IMR-90 (cell line): ENCODE measurements around the gene CDNF. TPM values are rescaled to one million over a fixed set of nuclear protein-coding genes. Genes with fewer than 3 reads are reported as not detected.

Experiments
- ATAC-seq: fragments of 200-7000 bp; cut with Tn5 transposase; 2 replicates; pipeline ENCODE4 v1.9.1; 2020; ENCODE audit warnings: low read depth, mild to moderate bottlenecking, moderate library complexity
- BruUV-seq: library from RNA; stranded (reverse); fragments of 400-500 nt; replicated peaks from 2 replicates; lab custom pipeline; 2021; lab: Mats Ljungman, UMichigan
- CTCF ChIA-PET: fragments of 300-600 bp; formaldehyde crosslinking; extraction: SDS; loops from one replicate; lab custom pipeline; 2021; ENCODE audit warnings: antibody characterized with exemption; lab: Yijun Ruan, JAX
- POLR2A ChIA-PET: fragments of 300-600 bp; sonication (Branson Sonifier 250); formaldehyde crosslinking; loops from one replicate; lab custom pipeline; 2022; ENCODE audit warnings: antibody characterized with exemption; ENCODE audit not compliant: unreplicated experiment; lab: Charles Lee
- DNase-seq: peaks from one replicate; pipeline ENCODE4 v3.0.0; 2013
- H2AFZ ChIP-seq: replicated peaks from 2 replicates; pipeline ENCODE3; 2013; ENCODE audit warnings: low read length, mild to moderate bottlenecking; ENCODE audit not compliant: poor library complexity
- H2AK5ac ChIP-seq: 2 replicates; pipeline ENCODE4 v1.6.1; 2013; ENCODE audit warnings: low read depth, low read length, inconsistent platforms
- H2AK9ac ChIP-seq: replicated peaks from 2 replicates; pipeline ENCODE3; 2013; ENCODE audit warnings: mild to moderate bottlenecking, low read depth, low read length, moderate library complexity; ENCODE audit not compliant: poor library complexity
- H2BK120ac ChIP-seq: 2 replicates; pipeline ENCODE4 v1.6.1; 2013; ENCODE audit warnings: low read depth, low read length, inconsistent platforms
- H2BK15ac ChIP-seq: 3 replicates; pipeline ENCODE4 v1.6.1; 2013; ENCODE audit warnings: low read depth, low read length, inconsistent platforms
- H2BK20ac ChIP-seq: 2 replicates; pipeline ENCODE4 v1.6.1; 2013; ENCODE audit warnings: low read depth, mild to moderate bottlenecking, inconsistent platforms, low read length, moderate library complexity
- H2BK5ac ChIP-seq: 2 replicates; pipeline ENCODE4 v1.6.1; 2013; ENCODE audit warnings: mild to moderate bottlenecking, low read depth, low read length, inconsistent platforms; ENCODE audit not compliant: poor library complexity, severe bottlenecking
- H3K14ac ChIP-seq: replicated peaks from 2 replicates; pipeline ENCODE4 v1.6.1; 2013; ENCODE audit warnings: low read depth, low read length, inconsistent platforms
- H3K18ac ChIP-seq: 2 replicates; pipeline ENCODE4 v1.6.1; 2013; ENCODE audit warnings: low read depth, low read length, control low read depth
- H3K23ac ChIP-seq: 2 replicates; pipeline ENCODE4 v1.6.1; 2013; ENCODE audit warnings: low read depth, low read length, inconsistent platforms
- H3K27ac ChIP-seq: 2 replicates; pipeline ENCODE4 v1.5.1; 2013; ENCODE audit warnings: mild to moderate bottlenecking, control low read depth, low read length; ENCODE audit not compliant: insufficient read depth
- H3K27me3 ChIP-seq: 2 replicates; pipeline ENCODE4 v1.6.1; 2013; ENCODE audit warnings: low read length; ENCODE audit not compliant: control insufficient read depth, insufficient read depth
- H3K36me3 ChIP-seq: 2 replicates; pipeline ENCODE4 v1.6.1; 2013; ENCODE audit warnings: low read length, mixed read lengths; ENCODE audit not compliant: control insufficient read depth, insufficient read depth
- H3K4ac ChIP-seq: 2 replicates; pipeline ENCODE4 v1.6.1; 2013; ENCODE audit warnings: low read depth, low read length, inconsistent platforms
- H3K4me1 ChIP-seq: 2 replicates; pipeline ENCODE4 v1.6.1; 2013; ENCODE audit warnings: low read length, mixed read lengths; ENCODE audit not compliant: control insufficient read depth, insufficient read depth
- H3K4me2 ChIP-seq: 2 replicates; pipeline ENCODE4 v1.6.1; 2013; ENCODE audit warnings: low read depth, mild to moderate bottlenecking, control low read depth, low read length, moderate library complexity
- H3K4me3 ChIP-seq: 2 replicates; pipeline ENCODE4 v1.5.1; 2013; ENCODE audit warnings: low read depth, mild to moderate bottlenecking, control low read depth, low read length, moderate library complexity; ENCODE audit not compliant: insufficient read depth
- H3K56ac ChIP-seq: 2 replicates; pipeline ENCODE4 v1.6.1; 2013; ENCODE audit warnings: low read length, inconsistent platforms; ENCODE audit not compliant: insufficient read depth; ENCODE audit errors: extremely low read depth
- H3K79me1 ChIP-seq, 2 experiments: 2 replicates each; pipeline ENCODE4 v1.6.1; 2013; ENCODE audit warnings: low read length in 2 of 2, inconsistent platforms in 1 of 2, low read depth in 1 of 2
- H3K9ac ChIP-seq: 2 replicates; pipeline ENCODE4 v1.6.1; 2013; ENCODE audit warnings: low read depth, low read length, control low read depth
- H3K9me1 ChIP-seq: 2 replicates; pipeline ENCODE4 v1.6.1; 2013; ENCODE audit warnings: low read length, inconsistent platforms; ENCODE audit not compliant: insufficient read depth
- H3K9me3 ChIP-seq: 2 replicates; pipeline ENCODE4 v1.6.1; 2013; ENCODE audit warnings: low read length; ENCODE audit not compliant: control insufficient read depth, insufficient read depth
- H4K20me1 ChIP-seq: 2 replicates; pipeline ENCODE4 v1.6.1; 2013; ENCODE audit warnings: low read length, inconsistent platforms; ENCODE audit not compliant: insufficient read depth
- H4K5ac ChIP-seq: 2 replicates; pipeline ENCODE4 v1.6.1; 2013; ENCODE audit warnings: mild to moderate bottlenecking, low read depth, low read length, control low read depth
- H4K8ac ChIP-seq, 2 experiments: 2 replicates each; pipeline ENCODE4 v1.6.1; 2013; ENCODE audit warnings: low read depth in 2 of 2, low read length in 2 of 2, control low read depth in 1 of 2, inconsistent platforms in 1 of 2
- H4K91ac ChIP-seq: 2 replicates; pipeline ENCODE4 v1.6.1; 2013; ENCODE audit warnings: low read depth, low read length, inconsistent platforms; ENCODE audit not compliant: insufficient read depth
- BHLHE40 ChIP-seq: fragments of 150-350 bp; IDR thresholded peaks from 2 replicates; pipeline ENCODE4 v1.6.1; 2016; ENCODE audit warnings: mild to moderate bottlenecking, low read depth, low read length
- CEBPB ChIP-seq: IDR thresholded peaks from 2 replicates; pipeline ENCODE4 v1.6.1; 2012; ENCODE audit warnings: low read depth, low read length, improper control_type of control experiment
- CHD1 ChIP-seq: IDR thresholded peaks from 2 replicates; pipeline ENCODE4 v1.6.1; 2012; ENCODE audit warnings: low read depth, low read length, improper control_type of control experiment
- ELK1 ChIP-seq: fragments of 150-350 bp; IDR thresholded peaks from 2 replicates; pipeline ENCODE4 v1.6.1; 2016; ENCODE audit warnings: low read depth, mild to moderate bottlenecking, low read length, moderate library complexity, borderline replicate concordance
- MAFK ChIP-seq: IDR thresholded peaks from 2 replicates; pipeline ENCODE4 v1.6.1; 2012; ENCODE audit warnings: low read depth, low read length, improper control_type of control experiment
- MAZ ChIP-seq: IDR thresholded peaks from 2 replicates; pipeline ENCODE4 v1.6.1; 2012; ENCODE audit warnings: low read depth, mild to moderate bottlenecking, low read length, improper control_type of control experiment, moderate library complexity, borderline replicate concordance
- MXI1 ChIP-seq: IDR thresholded peaks from 2 replicates; pipeline ENCODE4 v1.6.1; 2012; ENCODE audit warnings: low read depth, mild to moderate bottlenecking, low read length, moderate library complexity, borderline replicate concordance
- NFE2L2 ChIP-seq: fragments of 150-350 bp; IDR thresholded peaks from 2 replicates; pipeline ENCODE4 v1.6.1; 2016; ENCODE audit warnings: low read depth, mild to moderate bottlenecking, low read length
- RAD21 ChIP-seq: IDR thresholded peaks from 2 replicates; pipeline ENCODE4 v1.6.1; 2012; ENCODE audit warnings: low read length, improper control_type of control experiment
- RCOR1 ChIP-seq: IDR thresholded peaks from 2 replicates; pipeline ENCODE4 v1.6.1; 2012; ENCODE audit warnings: mild to moderate bottlenecking, low read length, improper control_type of control experiment; ENCODE audit not compliant: insufficient replicate concordance
- RFX5 ChIP-seq: IDR thresholded peaks from 2 replicates; pipeline ENCODE4 v1.8.0; 2012; ENCODE audit warnings: low read depth, mild to moderate bottlenecking, low read length, moderate library complexity
- SMC3 ChIP-seq: fragments of 150-350 bp; IDR thresholded peaks from 2 replicates; pipeline ENCODE4 v1.6.1; 2016; ENCODE audit warnings: low read depth, mild to moderate bottlenecking, antibody characterized with exemption, low read length, moderate library complexity
- USF2 ChIP-seq: fragments of 150-350 bp; IDR thresholded peaks from 2 replicates; pipeline ENCODE4 v1.6.1; 2017; ENCODE audit warnings: mild to moderate bottlenecking, antibody characterized with exemption, low read length, low read depth
- WGBS, 2 experiments: methylation state at CpG; one replicate each; pipeline versions ENCODE4 v1.1.5 to v1.1.7; 2013; ENCODE audit warnings: missing lambda C conversion rate in 2 of 2; ENCODE audit not compliant: insufficient read length in 1 of 2; ENCODE audit errors: extremely low coverage in 2 of 2; 5-methylcytosine and 5-hydroxymethylcytosine counted together
- dilution Hi-C: fragments of 300-500 bp; cut with HindIII; formaldehyde crosslinking; loops from one replicate; pipeline ENCODE4 v1.14.3; 2018; ENCODE audit warnings: low sequenced_read_pairs; ENCODE audit not compliant: unreplicated experiment
- in situ Hi-C: fragments of 300-500 bp; cut with MboI; formaldehyde crosslinking; loops from 3 replicates; pipeline ENCODE4 v1.14.3; 2019; ENCODE audit warnings: low sequenced_read_pairs, inconsistent platforms, mixed read lengths
- intact Hi-C: fragments of 100-400 bp; cut with micrococcal nuclease; formaldehyde crosslinking; loops from 2 replicates; pipeline ENCODE4 v1.10.0; 2022
- polyA plus RNA-seq, 3 experiments: library from polyadenylated mRNA; depleted of rRNA; stranded (reverse); fragments of >200 nt; gene quantifications; 2 replicates each; pipeline ENCODE4 v1.2.3, GENCODE V29; 2012; ENCODE audit warnings: low replicate concordance in 1 of 3
- total RNA-seq: library from RNA; depleted of rRNA; stranded (reverse); fragments of >200 nt; gene quantifications from 2 replicates; pipeline ENCODE4 v1.2.3, GENCODE V29; 2012
- TF ChIP-seq, protein P1 (sequence below): conservative IDR thresholded peaks from 2 replicates; pipeline ENCODE4 v1.5.1; 2012; ENCODE audit warnings: mild to moderate bottlenecking, low read depth, low read length, improper control_type of control experiment

CDNF gene
- total and polyA plus RNA-seq, 2 of the 4 experiments (the other 2 are of a cell fraction), result 0.72 to 1.3 TPM

GRCh38 chr10:14833106-14833505 is 4.7 kb downstream of the CDNF start:
- H3K23ac ChIP-seq, result no peak overlapping the region
- DNase-seq (no peak), ATAC-seq (no peak)
- no peak overlapping the region for H4K5ac ChIP-seq
- no peak overlapping the region for H3K14ac ChIP-seq
- in situ Hi-C loops (no loop called here), dilution Hi-C loops (no loop called here), intact Hi-C loops (loop anchor here (10.0 kb wide), 1 partner anchor 272 kb away; no protein-coding TSS in a partner anchor)
- H3K9ac ChIP-seq, result no peak overlapping the region
- no peak overlapping the region for H3K4me2 ChIP-seq
- no peaks in the 10 kb centered on the region for H3K27me3 ChIP-seq
- ChIA-PET CTCF (no interaction called here), POLR2A (no interaction called here)
- H3K9me3 ChIP-seq, result no peaks in the 10 kb centered on the region
- H3K4me1 ChIP-seq, result no peaks in the 10 kb centered on the region; the same call in 1 of the 2 replicates
- no peak overlapping the region for H3K27ac ChIP-seq
- H3K4ac ChIP-seq, result no peak overlapping the region
- no peak overlapping the region for H2BK5ac ChIP-seq
- no peak overlapping the region for H4K91ac ChIP-seq
- TF ChIP-seq SMC3 (no peak), USF2 (no peak), MXI1 (no peak), ELK1 (no peak), CEBPB (no peak), MAZ (no peak), RFX5 (no peak), BHLHE40 (no peak), RAD21 (no peak), NFE2L2 (no peak), MAFK (no peak), CHD1 (no peak), RCOR1 (no peak)
- TF ChIP-seq, protein P1, sequence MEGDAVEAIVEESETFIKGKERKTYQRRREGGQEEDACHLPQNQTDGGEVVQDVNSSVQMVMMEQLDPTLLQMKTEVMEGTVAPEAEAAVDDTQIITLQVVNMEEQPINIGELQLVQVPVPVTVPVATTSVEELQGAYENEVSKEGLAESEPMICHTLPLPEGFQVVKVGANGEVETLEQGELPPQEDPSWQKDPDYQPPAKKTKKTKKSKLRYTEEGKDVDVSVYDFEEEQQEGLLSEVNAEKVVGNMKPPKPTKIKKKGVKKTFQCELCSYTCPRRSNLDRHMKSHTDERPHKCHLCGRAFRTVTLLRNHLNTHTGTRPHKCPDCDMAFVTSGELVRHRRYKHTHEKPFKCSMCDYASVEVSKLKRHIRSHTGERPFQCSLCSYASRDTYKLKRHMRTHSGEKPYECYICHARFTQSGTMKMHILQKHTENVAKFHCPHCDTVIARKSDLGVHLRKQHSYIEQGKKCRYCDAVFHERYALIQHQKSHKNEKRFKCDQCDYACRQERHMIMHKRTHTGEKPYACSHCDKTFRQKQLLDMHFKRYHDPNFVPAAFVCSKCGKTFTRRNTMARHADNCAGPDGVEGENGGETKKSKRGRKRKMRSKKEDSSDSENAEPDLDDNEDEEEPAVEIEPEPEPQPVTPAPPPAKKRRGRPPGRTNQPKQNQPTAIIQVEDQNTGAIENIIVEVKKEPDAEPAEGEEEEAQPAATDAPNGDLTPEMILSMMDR, result no peak
- no peaks in the 10 kb centered on the region for H4K20me1 ChIP-seq
- H3K56ac ChIP-seq, result no peak overlapping the region
- peaks cover 3% of the 10 kb centered on the region for H3K9me1 ChIP-seq
- H3K79me1 ChIP-seq, result peaks cover 7 to 8% of the 10 kb centered on the region in 2 experiments
- no peak overlapping the region for H2BK20ac ChIP-seq
- H3K36me3 ChIP-seq, result no peaks in the 10 kb centered on the region
- no peak overlapping the region for H3K4me3 ChIP-seq
- no peak overlapping the region for H4K8ac ChIP-seq
- H2BK120ac ChIP-seq, result no peak overlapping the region
- no TSS peak for BruUV-seq
- H3K18ac ChIP-seq, result no peak overlapping the region
- no peak overlapping the region for H2AK5ac ChIP-seq
- H2AK9ac ChIP-seq, result no peak overlapping the region
- no peak overlapping the region for H2AFZ ChIP-seq
- no CpG with 5 or more reads among the region's 3 CpGs for WGBS, 2 experiments
- H2BK15ac ChIP-seq, result no peak overlapping the region
